ENCODE measurements around the gene ZNF121.
"Not testable (repeated sequence)": the region's sequence is repeated elsewhere in the genome, so short reads cannot be mapped to it uniquely, and the experiment has no call there.

DNA sequence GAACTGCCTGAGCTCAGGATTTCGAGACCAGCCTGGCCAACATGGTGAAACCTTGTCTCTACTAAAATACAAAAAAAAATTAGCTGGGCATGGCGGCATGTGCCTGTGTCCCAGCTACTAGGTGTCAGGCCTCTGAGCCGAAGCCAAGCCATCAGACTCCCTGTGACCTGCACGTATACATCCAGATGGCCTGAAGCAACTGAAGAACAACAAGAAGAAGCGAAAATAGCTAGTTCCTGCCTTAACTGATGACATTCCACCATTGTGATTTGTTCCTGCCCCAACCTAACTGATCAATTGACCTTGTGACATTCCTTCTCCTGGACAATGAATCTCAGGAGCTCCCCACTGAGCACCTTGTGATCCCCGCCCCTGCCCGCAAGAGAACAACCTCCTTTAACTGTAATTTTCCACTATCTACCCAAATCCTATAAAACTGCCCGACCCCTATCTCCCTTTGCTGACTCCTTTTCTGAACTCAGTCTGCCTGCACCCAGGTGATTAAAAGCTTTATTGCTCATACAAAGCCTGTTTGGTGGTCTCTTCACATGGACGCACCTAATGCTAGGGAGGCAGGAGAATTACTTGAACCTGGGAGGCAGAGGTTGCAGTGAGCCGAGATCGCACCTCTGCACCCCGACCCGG is 2.1 kb downstream of the ZNF121 start:
- TF ChIP-seq, protein P1, sequence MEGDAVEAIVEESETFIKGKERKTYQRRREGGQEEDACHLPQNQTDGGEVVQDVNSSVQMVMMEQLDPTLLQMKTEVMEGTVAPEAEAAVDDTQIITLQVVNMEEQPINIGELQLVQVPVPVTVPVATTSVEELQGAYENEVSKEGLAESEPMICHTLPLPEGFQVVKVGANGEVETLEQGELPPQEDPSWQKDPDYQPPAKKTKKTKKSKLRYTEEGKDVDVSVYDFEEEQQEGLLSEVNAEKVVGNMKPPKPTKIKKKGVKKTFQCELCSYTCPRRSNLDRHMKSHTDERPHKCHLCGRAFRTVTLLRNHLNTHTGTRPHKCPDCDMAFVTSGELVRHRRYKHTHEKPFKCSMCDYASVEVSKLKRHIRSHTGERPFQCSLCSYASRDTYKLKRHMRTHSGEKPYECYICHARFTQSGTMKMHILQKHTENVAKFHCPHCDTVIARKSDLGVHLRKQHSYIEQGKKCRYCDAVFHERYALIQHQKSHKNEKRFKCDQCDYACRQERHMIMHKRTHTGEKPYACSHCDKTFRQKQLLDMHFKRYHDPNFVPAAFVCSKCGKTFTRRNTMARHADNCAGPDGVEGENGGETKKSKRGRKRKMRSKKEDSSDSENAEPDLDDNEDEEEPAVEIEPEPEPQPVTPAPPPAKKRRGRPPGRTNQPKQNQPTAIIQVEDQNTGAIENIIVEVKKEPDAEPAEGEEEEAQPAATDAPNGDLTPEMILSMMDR (IDR thresholded peaks at IDR 0.05), result not testable (repeated sequence)
- not testable (repeated sequence) for TF ChIP-seq EZH2 (IDR thresholded peaks at IDR 0.05; ENCODE audit: borderline replicate concordance, insufficient read depth, low read depth, low read length, poor library complexity, severe bottlenecking)

Measured in B cell (primary cell).